Measurements from ENCODE around the gene IL37.

DNA sequence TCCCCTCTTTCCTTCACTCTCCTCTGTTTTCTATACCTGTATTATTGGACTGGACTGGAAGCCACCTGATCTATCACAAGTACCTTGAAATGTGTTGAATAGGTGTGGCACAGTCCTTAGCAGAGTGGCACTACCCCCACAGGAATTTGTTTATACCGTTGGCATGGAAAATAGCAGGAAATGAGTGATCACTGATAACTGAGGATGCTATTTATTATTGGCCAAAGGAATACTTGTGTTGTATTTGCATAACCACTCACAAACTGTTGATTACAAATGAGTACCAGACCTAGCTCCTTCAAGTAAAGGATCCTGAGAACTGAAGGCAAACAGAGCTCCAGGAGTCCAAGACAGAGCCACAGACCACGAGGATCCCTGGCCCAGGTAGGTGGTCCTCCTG is at the start of gene IL37:
- TF ChIP-seq, protein P1, sequence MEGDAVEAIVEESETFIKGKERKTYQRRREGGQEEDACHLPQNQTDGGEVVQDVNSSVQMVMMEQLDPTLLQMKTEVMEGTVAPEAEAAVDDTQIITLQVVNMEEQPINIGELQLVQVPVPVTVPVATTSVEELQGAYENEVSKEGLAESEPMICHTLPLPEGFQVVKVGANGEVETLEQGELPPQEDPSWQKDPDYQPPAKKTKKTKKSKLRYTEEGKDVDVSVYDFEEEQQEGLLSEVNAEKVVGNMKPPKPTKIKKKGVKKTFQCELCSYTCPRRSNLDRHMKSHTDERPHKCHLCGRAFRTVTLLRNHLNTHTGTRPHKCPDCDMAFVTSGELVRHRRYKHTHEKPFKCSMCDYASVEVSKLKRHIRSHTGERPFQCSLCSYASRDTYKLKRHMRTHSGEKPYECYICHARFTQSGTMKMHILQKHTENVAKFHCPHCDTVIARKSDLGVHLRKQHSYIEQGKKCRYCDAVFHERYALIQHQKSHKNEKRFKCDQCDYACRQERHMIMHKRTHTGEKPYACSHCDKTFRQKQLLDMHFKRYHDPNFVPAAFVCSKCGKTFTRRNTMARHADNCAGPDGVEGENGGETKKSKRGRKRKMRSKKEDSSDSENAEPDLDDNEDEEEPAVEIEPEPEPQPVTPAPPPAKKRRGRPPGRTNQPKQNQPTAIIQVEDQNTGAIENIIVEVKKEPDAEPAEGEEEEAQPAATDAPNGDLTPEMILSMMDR (IDR thresholded peaks at IDR 0.05; ENCODE audit: poor library complexity) = no peak
- TF ChIP-seq EZH2phosphoT487 (IDR thresholded peaks at IDR 0.05; ENCODE audit: low read depth, severe bottlenecking, unreplicated experiment) (no peak), EZH2 (IDR thresholded peaks at IDR 0.05; ENCODE audit: borderline replicate concordance) (no peak)
